ENCODE measurements around the gene NADK.

The NADK gene, protein sequence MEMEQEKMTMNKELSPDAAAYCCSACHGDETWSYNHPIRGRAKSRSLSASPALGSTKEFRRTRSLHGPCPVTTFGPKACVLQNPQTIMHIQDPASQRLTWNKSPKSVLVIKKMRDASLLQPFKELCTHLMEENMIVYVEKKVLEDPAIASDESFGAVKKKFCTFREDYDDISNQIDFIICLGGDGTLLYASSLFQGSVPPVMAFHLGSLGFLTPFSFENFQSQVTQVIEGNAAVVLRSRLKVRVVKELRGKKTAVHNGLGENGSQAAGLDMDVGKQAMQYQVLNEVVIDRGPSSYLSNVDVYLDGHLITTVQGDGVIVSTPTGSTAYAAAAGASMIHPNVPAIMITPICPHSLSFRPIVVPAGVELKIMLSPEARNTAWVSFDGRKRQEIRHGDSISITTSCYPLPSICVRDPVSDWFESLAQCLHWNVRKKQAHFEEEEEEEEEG

DNA sequence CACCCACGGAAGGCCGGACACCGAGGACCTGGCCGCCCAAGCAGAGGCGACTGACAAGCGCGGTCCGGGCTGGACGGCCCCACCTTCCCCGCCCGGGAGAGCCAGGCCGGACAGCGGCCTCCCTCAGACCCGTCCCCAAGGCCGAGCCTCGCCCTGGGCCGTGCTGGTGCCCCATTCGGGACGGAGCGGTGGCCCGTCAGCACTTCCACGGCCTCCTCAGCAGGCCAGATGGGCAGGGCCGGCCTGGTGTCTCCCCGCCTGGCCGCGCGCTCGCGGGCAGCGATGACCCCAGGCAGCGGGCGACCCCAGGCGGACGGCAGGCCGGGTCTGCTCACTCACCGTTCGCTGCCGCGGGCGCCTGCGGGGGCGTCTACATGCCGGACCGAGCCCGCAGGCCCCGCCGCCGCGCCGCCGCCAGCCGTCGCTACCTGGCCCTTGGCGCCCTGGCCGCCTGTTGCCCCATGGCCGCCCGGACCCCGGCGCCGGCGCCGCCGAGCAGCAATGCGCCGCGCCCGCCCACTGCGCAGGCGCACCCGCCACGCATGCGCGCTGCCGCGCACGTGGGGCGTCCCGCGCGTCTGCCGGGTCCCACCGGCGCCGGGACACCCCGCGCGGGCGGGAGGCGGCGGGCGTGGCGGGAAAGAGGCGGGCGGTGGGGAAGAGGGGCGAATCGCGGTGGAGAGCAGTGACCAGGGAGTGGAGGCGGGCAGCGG, at the start of gene NADK:
TSS of gene NADK (minus strand) at position 521 of the 713 bp plus-strand sequence. CDS start 13,064 bp downstream, outside the sequence.
- DNase-seq (ENCODE audit: low read depth): peak; percentile 61

DNA sequence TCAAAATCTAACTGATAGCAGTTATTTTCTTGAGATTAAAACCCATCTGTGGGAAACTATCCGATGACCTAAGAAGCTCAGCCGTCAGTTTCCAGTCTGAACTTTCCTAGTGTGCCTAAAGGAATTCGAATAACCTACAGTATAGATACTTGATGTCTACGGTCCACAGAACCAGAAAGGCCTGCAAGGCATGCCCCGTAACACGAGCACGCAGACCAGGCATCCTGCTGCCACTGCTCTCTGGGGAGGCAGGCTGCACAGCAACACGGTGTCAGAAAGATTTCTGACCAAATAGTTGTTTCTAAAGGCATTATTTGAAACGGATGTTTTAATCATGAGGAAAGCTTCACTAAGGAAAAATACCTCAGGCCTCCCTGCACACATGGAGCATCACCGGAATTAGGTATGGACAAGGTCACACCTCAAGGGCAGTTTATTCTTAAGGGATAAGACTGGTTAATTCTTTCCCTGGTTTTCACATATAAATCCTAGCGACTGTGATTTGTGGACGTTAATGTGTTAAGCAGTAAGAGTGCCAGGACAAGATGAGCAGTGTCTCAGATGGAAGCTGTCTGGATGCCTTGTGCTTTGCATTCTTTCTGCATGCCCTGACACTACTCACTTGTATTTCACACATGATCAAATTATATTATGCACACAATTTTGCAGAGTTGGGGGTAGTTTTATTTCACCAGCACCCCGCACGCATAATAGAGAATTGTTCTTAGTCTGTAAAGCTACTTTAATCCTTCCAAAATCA, 49.0 kb upstream of the NADK start:
- DNase-seq (ENCODE audit: low read depth): no peak

DNA sequence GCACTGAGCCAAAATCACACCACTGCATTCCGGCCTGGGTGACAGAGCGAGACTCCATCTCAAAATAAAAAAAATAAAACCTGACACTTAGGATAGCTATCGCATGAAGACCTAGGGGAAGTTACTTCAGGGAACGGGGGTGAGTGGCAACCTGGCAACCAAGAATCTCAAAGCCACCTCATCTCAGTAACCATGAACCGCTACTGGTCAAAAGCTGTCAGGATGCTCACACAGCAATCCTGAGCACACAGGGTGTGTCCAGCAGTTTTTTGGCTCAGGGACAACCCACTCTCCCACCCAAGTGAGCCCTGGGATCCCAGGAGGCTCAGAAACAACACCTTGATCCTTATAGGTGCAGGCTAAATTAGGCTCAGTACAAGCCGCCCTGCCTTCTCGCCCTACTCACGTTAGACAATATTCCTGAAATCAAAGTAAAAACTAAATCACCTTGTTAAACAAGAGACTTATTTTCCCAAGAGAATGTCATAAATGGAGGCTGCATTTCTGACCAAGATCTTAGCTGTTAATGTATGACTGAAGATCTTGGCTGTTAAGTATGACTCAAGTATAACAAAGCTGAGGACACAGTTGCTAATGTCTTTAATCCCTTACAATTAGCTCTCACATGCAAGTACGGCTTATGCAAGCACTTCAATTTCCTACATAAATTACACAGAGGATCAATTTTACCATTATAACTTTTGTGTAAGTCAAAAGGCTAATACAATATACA, 48.3 kb upstream of the NADK start:
- DNase-seq (ENCODE audit: low read depth): no peak

DNA sequence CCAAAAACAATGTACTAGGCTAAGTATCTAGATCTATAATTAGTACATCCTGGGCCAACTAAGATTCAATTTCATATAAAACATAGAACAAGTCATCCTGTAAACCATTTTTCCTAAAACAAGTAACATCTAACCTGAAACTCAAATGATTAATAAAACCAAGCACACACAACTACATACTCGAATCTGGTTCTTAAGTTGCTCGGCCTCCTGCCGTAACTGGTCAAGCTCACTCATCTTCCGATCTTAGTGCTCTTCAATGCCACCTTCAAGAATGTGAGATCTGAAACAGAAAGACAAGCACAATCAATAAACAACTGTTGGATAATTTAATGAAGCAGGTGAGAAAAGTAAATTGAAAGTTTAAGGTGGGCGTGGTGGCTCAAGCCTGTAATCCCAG, 46.9 kb upstream of the NADK start:
- DNase-seq (ENCODE audit: low read depth): no peak

DNA sequence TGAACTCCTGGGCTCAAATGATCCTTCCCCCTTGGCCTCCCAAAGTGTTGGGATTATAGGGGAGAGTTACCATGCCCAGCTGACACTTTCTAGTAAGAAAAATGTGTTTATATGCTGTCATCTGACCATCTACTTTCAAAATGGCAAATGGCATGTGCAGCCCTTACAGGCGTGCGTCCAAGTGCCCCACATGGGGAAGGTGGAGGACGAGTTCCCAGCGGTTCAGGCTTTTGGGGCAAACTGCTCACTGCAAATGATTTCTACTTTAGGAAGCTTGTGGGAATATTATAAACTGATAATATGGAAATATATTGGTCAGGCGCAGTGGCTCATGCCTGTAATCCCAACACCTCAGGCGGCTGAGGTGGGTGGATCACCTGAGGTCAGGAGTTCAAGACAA, 41.5 kb upstream of the NADK start:
- DNase-seq (ENCODE audit: low read depth): no peak

DNA sequence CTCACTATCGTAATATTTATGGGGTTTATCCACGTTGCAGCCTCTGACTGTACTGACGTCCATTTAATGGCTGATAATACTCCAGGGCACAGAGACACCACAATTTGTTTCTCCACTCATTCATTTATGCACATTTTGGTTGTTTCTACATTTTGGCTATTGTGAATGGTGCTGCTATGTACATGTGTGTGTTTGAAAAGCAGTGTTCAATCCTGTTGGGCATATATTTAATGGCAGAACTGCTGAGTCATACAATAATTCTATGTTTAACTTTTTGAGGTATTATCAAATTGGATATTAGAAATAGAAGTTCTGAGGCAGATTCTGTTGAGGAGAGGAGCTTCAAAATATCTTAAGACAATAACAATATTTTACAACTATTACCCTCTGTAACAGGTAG, 39.0 kb upstream of the NADK start:
- DNase-seq (ENCODE audit: low read depth): no peak

DNA sequence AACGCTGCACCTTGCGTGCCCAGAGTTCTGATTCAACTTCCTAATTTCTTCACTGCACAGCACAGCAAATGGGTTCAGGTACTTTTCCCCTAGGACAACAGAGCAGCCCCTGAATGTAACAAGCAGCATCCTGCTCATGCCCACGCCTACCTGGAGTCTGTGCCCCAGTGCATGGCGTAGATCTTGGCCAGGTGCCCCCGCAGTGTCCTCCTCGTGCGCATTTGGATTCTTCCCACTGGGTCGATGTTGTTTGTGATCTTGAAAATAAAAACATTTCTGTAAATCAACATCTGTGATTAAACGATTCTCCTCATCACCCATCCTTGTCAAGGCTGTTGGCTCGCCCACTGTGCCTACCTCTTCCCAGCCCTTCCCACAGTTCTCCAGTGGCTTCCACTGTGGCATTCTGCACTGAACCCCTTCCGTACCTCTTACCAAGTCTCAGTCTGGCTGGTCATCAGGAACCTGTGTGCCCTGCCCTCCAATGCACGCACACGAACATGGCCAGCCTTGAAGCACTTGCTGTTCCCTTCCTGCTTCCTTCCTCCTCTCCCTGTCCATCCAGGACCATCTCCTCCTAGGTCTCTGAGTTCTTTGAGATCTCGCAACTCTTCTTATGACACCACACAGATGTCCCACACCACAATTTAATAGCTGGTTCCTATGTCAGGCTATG, 37.5 kb upstream of the NADK start:
- no peak for DNase-seq (ENCODE audit: low read depth)

DNA sequence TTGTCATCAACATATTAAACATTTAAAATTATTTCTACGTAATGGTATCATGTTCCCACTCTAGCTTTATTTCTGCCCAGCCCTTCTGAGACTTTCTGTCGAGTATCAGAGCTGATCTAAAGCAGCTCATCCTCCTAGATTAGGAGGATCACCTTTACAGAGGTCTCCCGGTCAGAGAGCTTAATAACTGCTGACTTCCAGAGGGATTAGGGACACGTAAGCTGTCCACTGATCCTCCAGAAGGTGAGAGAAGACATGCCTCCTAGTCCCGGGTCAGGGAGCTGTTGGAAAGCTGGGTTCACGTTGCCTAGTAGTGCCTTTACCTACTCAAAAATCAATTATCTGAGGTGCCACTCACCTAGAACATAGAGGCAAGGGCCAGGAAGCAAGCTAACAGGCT, 31.2 kb upstream of the NADK start:
- no peak for DNase-seq (ENCODE audit: low read depth)

- no peak for DNase-seq (ENCODE audit: low read depth)
Measured at GRCh38 chr1:1808206-1808605, 29.9 kb upstream of the NADK start.

GRCh38 chr1:1806890-1807289, 28.6 kb upstream of the NADK start:
- DNase-seq (ENCODE audit: low read depth): no peak

- no peak for DNase-seq (ENCODE audit: low read depth)
Measured at GRCh38 chr1:1804301-1804700, 26.0 kb upstream of the NADK start.

DNA sequence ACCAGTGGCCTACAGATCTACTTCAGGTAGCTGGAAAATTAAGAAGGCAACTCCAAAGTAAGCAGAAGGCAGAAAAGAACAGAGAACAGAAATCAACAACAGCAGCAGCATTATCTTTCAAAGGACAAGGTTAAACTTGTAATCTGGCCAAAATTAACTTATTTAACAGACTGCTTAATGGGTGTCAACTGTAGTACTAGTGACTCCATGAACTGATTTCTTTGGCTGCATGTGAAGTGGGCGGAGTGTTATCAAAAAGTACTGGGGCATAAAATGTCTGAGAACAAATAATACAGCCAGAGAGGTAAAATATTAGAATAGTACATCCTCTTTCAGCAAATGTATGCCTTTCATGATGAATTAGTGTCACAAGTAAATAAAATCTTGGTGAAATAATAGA, 24.6 kb upstream of the NADK start:
- DNase-seq (ENCODE audit: low read depth): no peak

DNA sequence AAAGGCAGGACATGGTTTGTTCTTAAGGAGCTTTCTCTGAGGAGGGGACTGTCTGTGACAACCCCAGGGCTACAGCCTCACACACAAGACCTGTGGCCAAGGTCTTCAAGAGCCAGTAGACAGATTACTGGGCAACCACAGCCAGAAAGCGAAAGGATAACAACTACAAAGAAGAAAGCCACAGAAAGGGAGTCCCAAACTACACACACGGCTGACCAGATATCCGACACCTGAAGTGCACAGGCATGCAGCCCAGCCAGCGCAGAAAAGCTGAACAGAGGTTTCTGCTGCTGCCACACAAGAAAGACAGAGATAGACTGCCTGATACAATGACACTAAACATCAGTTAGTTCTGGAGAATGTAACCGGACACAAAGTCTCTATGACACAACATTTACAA, 21.4 kb upstream of the NADK start:
- DNase-seq (ENCODE audit: low read depth): no peak

GRCh38 chr1:1797731-1798341, 19.6 kb upstream of the NADK start:
- no peak for DNase-seq (ENCODE audit: low read depth)

GRCh38 chr1:1796466-1796865, 18.2 kb upstream of the NADK start:
- DNase-seq (ENCODE audit: low read depth): no peak

DNA sequence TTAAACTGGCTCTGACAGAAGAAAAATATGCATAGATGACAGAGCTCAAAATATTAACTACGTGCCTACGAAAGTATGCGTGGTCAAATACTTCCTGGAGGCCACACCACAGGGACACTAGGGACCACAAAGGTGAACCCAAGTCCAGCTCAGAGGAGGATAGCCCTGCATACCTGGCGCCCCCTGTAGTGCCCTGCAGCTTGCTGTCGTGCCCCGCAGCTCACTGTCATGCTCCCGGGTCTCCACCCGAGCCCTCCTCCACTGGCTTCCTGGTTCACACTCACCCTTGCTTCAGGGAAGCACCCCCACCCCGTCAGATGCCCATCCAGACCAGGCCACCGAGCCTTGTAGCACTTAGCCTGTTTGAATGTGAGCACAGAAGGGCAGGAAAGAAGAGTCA, 16.7 kb upstream of the NADK start:
- no peak for DNase-seq (ENCODE audit: low read depth)

DNA sequence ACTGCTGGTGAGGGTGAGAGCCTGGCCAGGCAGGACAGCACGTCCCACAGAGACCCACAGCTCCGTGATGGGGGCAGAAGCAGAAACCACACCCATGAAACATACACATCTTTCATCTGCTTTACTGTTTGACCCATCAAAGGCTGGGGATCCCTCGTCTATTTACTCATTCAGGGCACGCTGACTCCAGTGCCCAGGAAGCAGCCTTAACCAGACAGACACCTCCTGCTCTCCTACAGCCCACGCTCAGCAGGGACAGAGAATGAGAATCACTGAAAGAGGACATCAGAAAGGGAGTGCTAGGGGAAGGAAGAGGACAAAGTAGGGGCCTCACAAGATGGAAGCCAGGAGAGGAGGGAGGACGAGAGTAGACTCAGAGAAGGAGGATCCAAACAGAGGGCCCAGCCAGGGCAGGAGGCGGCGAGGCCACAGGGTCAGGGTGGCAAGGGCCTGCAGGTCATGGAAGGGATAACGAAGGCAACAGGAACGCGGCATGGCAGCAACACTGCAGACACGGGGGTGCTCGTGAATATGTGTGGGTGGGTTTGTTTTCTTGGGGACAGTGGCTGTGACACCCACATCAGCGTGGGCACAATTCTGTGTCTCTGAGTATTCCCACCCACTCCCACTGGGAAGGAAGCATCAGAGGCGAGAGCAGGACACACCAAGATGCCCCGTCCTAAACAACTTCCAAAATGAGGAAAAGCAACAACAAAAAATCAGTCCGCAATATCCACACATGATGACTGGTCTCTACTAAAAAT, 15.4 kb upstream of the NADK start:
- no peak for DNase-seq (ENCODE audit: low read depth)

DNA sequence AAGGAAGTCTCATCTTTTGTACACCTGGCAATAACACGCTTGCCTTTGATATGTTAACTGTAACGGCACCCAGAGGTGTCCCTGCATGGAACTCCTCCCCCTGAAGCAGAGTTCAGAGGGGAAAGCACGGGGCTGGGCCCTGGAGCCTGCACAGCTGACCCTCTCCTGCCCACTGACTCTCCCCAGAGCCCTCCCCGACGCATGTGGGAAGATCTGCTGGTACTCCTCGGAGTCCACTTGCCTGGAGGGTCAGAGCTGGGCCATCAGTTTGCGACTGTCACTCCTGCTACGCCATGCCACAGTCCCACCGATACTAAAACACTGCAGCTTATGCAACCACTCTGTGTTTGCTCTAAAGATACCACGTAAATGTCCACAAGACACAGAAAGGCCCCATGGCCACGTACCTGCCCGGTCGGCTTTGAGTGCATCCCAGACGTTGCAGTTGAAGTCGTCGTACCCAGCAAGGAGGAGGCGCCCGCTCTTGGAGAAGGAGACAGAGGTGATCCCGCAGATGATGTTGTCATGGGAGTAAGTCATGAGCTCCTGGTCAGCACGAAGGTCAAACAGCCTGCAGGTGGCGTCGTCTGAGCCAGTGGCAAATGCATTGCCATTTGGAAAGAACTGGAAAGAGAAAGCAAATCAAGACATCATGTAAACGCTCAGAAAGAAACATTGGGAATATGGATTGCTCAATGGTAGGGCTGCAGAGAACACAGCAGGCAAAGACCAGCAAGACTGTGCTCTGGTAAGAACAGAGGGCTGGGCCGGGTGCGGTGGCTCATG, 10.6 kb upstream of the NADK start:
- no peak for DNase-seq (ENCODE audit: low read depth)

GRCh38 chr1:1788136-1788535, 9.9 kb upstream of the NADK start:
- DNase-seq (ENCODE audit: low read depth): no peak

Data from T-helper 22 cell (primary cell).